Activated CD8-positive, alpha-beta T cell treated with anti-CD3 and anti-CD28 coated beads, Interleukin-2, amount 10 ng/mL, durations not matched to agents 7 days and 5 days (primary cell): Measurements from ENCODE around the gene PNMA1. TPM values are rescaled to one million over a fixed set of nuclear protein-coding genes. Genes with fewer than 3 reads are reported as not detected.
A peak's percentile ranks its signal among the peaks of the same experiment; 100 is the strongest.

Experiments
- ATAC-seq: fragments of 150-1000 bp; cut with Tn5 transposase; one replicate; pipeline ENCODE4 v1.10.0; 2021; ENCODE audit warnings: moderate library complexity
- CTCF ChIA-PET: fragments of 350-600 bp; sonication (Branson Sonifier 250); formaldehyde crosslinking; loops from one replicate; lab custom pipeline; 2021; ENCODE audit warnings: antibody characterized with exemption; lab: Charles Lee
- POLR2A ChIA-PET: fragments of 350-600 bp; sonication (Branson Sonifier 250); formaldehyde crosslinking; loops from one replicate; lab custom pipeline; 2021; ENCODE audit warnings: antibody characterized with exemption; lab: Charles Lee
- DNase-seq: peaks from one replicate; pipeline ENCODE4 v3.0.0-alpha.2; 2020
- H3K27ac Mint-ChIP-seq: one replicate; pipeline ENCODE4 v1.8.0; 2021; ENCODE audit warnings: mild to moderate bottlenecking, mixed read lengths
- H3K27me3 Mint-ChIP-seq: one replicate; pipeline ENCODE4 v1.8.0; 2021; ENCODE audit warnings: low read depth, mixed read lengths
- H3K36me3 Mint-ChIP-seq: one replicate; pipeline ENCODE4 v1.8.0; 2021; ENCODE audit warnings: low read depth, mixed read lengths
- H3K4me1 Mint-ChIP-seq: one replicate; pipeline ENCODE4 v1.8.0; 2021; ENCODE audit warnings: low read depth, mixed read lengths
- H3K4me3 Mint-ChIP-seq: one replicate; pipeline ENCODE4 v1.8.0; 2021; ENCODE audit warnings: mild to moderate bottlenecking, mixed read lengths
- H3K9me3 Mint-ChIP-seq: one replicate; pipeline ENCODE4 v1.8.0; 2022; ENCODE audit warnings: mixed read lengths; ENCODE audit not compliant: insufficient read depth
- total RNA-seq, 2 experiments: library from RNA; stranded (reverse); gene quantifications; one replicate each; pipeline ENCODE4 v1.2.3, GENCODE V29; 2021

Gene PNMA1
- total RNA-seq, 2 experiments from 2014 or later = 24.4 to 25.6 TPM

- Mint-ChIP-seq H3K4me3 (no peak overlapping the region), H3K4me1 (peaks cover 99% of the 10 kb centered on the region), H3K9me3 (no peaks in the 10 kb centered on the region)
Measured at GRCh38 chr14:73749706-73750530, 35.7 kb upstream of the PNMA1 start.

GRCh38 chr14:73748858-73749357, 34.7 kb upstream of the PNMA1 start:
- POLR2A ChIA-PET = interaction anchor here (1.2 to 2.7 kb wide), 3 partner anchors 10 to 36 kb away, joined by 4 to 11 read pairs (median 4); a partner anchor contains a TSS
- no peak for DNase-seq
- H3K4me3 Mint-ChIP-seq = peak overlapping the region; percentile 9
- no peaks in the 10 kb centered on the region for H3K9me3 Mint-ChIP-seq
- peaks cover 99% of the 10 kb centered on the region for H3K4me1 Mint-ChIP-seq
- H3K36me3 Mint-ChIP-seq = peaks cover 46% of the 10 kb centered on the region
- peak overlapping the region; percentile 65 for H3K27ac Mint-ChIP-seq
- CTCF ChIA-PET = interaction anchor here (1.2 to 12.8 kb wide), 4 partner anchors 9 to 78 kb away, joined by 4 to 186 read pairs (median 8); no protein-coding TSS in a partner anchor
- ATAC-seq = no peak
- no peaks in the 10 kb centered on the region for H3K27me3 Mint-ChIP-seq

More at GRCh38 chr14:73749706-73750530, 35.7 kb upstream of the PNMA1 start:
- POLR2A ChIA-PET = interaction anchor here (1.0 to 2.7 kb wide), 5 partner anchors 9 to 37 kb away, joined by 3 to 11 read pairs (median 4); a partner anchor contains a TSS
- Mint-ChIP-seq H3K27ac (peak overlapping the region; percentile 90), H3K36me3 (peaks cover 43% of the 10 kb centered on the region), H3K27me3 (no peaks in the 10 kb centered on the region)
- DNase-seq (no peak), ATAC-seq (no peak)
- CTCF ChIA-PET = interaction anchor here (0.8 to 12.8 kb wide), 5 partner anchors 6 to 19 kb away, joined by 3 to 186 read pairs (median 12); a partner anchor contains a TSS

- no peak for ATAC-seq
- POLR2A ChIA-PET = interaction anchor here (2.7 to 7.5 kb wide), 3 partner anchors 11 to 38 kb away, joined by 11 to 124 read pairs (median 62); a partner anchor contains a TSS
- CTCF ChIA-PET = interaction anchor here (1.4 to 8.5 kb wide), 4 partner anchors 8 to 79 kb away, joined by 4 to 156 read pairs (median 66); a partner anchor contains a TSS
- Mint-ChIP-seq H3K4me1 (peaks cover 99% of the 10 kb centered on the region), H3K36me3 (peaks cover 56% of the 10 kb centered on the region), H3K27me3 (no peaks in the 10 kb centered on the region), H3K27ac (peak overlapping the region; percentile 99), H3K4me3 (no peak overlapping the region), H3K9me3 (no peaks in the 10 kb centered on the region)
- DNase-seq = no peak
Measured at GRCh38 chr14:73747379-73748211, 33.4 kb upstream of the PNMA1 start.

- H3K36me3 Mint-ChIP-seq = peaks cover 53% of the 10 kb centered on the region
- ChIA-PET CTCF (interaction anchor here (1.5 to 8.5 kb wide), 3 partner anchors 9 to 39 kb away, joined by 7 to 156 read pairs (median 125); a partner anchor contains a TSS), POLR2A (interaction anchor here (1.6 to 7.5 kb wide), 3 partner anchors 9 to 39 kb away, joined by 7 to 124 read pairs (median 62); a partner anchor contains a TSS)
- no peak for ATAC-seq
- H3K27me3 Mint-ChIP-seq = no peaks in the 10 kb centered on the region
- no peaks in the 10 kb centered on the region for H3K9me3 Mint-ChIP-seq
- no peak for DNase-seq
- H3K27ac Mint-ChIP-seq = peak overlapping the region; percentile 99
- H3K4me3 Mint-ChIP-seq = no peak overlapping the region
- peaks cover 99% of the 10 kb centered on the region for H3K4me1 Mint-ChIP-seq
Measured at GRCh38 chr14:73746520-73747378, 32.6 kb upstream of the PNMA1 start.

- CTCF ChIA-PET = interaction anchor here (0.6 to 8.5 kb wide), 4 partner anchors 10 to 501 kb away, joined by 3 to 156 read pairs (median 66); a partner anchor contains a TSS
Measured at GRCh38 chr14:73745571-73746519, 31.7 kb upstream of the PNMA1 start.

GRCh38 chr14:73744874-73745529, 30.8 kb upstream of the PNMA1 start:
- H3K27me3 Mint-ChIP-seq = no peaks in the 10 kb centered on the region
- POLR2A ChIA-PET = interaction anchor here (0.9 to 7.5 kb wide), 4 partner anchors 9 to 41 kb away, joined by 4 to 124 read pairs (median 70); a partner anchor contains a TSS
- H3K36me3 Mint-ChIP-seq = peaks cover 40% of the 10 kb centered on the region
- ATAC-seq = no peak
- H3K9me3 Mint-ChIP-seq = no peaks in the 10 kb centered on the region
- no peak for DNase-seq
- peaks cover 99% of the 10 kb centered on the region for H3K4me1 Mint-ChIP-seq
- H3K4me3 Mint-ChIP-seq = peak overlapping the region; percentile 87
- H3K27ac Mint-ChIP-seq = peak overlapping the region; percentile 99
- CTCF ChIA-PET = interaction anchor here (0.6 to 8.5 kb wide), 5 partner anchors 10 to 502 kb away, joined by 3 to 156 read pairs (median 26); a partner anchor contains a TSS

More at GRCh38 chr14:73745571-73746519, 31.7 kb upstream of the PNMA1 start:
- POLR2A ChIA-PET = interaction anchor here (1.6 to 7.5 kb wide), 4 partner anchors 8 to 40 kb away, joined by 7 to 124 read pairs (median 70); a partner anchor contains a TSS
- H3K27ac Mint-ChIP-seq = peak overlapping the region; percentile 99
- peaks cover 48% of the 10 kb centered on the region for H3K36me3 Mint-ChIP-seq
- ATAC-seq (no peak), DNase-seq (no peak)
- no peak overlapping the region for H3K4me3 Mint-ChIP-seq
- no peaks in the 10 kb centered on the region for H3K9me3 Mint-ChIP-seq
- H3K27me3 Mint-ChIP-seq = no peaks in the 10 kb centered on the region
- H3K4me1 Mint-ChIP-seq = peaks cover 99% of the 10 kb centered on the region

GRCh38 chr14:73744175-73744867, 30.1 kb upstream of the PNMA1 start:
- Mint-ChIP-seq H3K9me3 (no peaks in the 10 kb centered on the region), H3K27me3 (no peaks in the 10 kb centered on the region), H3K36me3 (peaks cover 39% of the 10 kb centered on the region), H3K27ac (peak overlapping the region; percentile 99), H3K4me3 (peak overlapping the region; percentile 87), H3K4me1 (peaks cover 100% of the 10 kb centered on the region)
- DNase-seq (no peak), ATAC-seq (no peak)
- ChIA-PET POLR2A (interaction anchor here (0.9 to 7.5 kb wide), 5 partner anchors 9 to 206 kb away, joined by 4 to 124 read pairs (median 62); partner anchors contain the start of genes COQ6 and FAM161B), CTCF (interaction anchor here (0.9 to 8.5 kb wide), 5 partner anchors 11 to 122 kb away, joined by 3 to 156 read pairs (median 26); a partner anchor contains a TSS)

- H3K4me3 Mint-ChIP-seq = peak overlapping the region; percentile 87
- peak overlapping the region; percentile 99 for H3K27ac Mint-ChIP-seq
- POLR2A ChIA-PET = interaction anchor here (1.2 to 7.5 kb wide), 9 partner anchors 10 to 207 kb away, joined by 3 to 124 read pairs (median 9); partner anchors contain the start of genes COQ6 and FAM161B
- CTCF ChIA-PET = interaction anchor here (0.6 to 8.5 kb wide), 10 partner anchors 12 to 123 kb away, joined by 3 to 156 read pairs (median 6); partner anchors contain the start of gene PTGR2
- H3K36me3 Mint-ChIP-seq = peaks cover 42% of the 10 kb centered on the region
- no peaks in the 10 kb centered on the region for H3K27me3 Mint-ChIP-seq
- peaks cover 96% of the 10 kb centered on the region for H3K4me1 Mint-ChIP-seq
- ATAC-seq (peak; percentile 66), DNase-seq (peak; percentile 81)
- no peaks in the 10 kb centered on the region for H3K9me3 Mint-ChIP-seq
Measured at GRCh38 chr14:73743431-73743931, 29.3 kb upstream of the PNMA1 start.
